Stimulated activated CD8-positive, alpha-beta memory T cell treated with anti-CD3 and anti-CD28 coated beads, Interleukin-15, amount 100 ng/mL, for 24 hours (primary cell): ENCODE data around the gene RFTN1.
"Not testable (repeated sequence)": the region's sequence is repeated elsewhere in the genome, so short reads cannot be mapped to it uniquely, and the experiment has no call there.

Experiments used
- DNase-seq: peaks from one replicate; pipeline ENCODE4 v3.0.0-alpha.2; 2020; ENCODE audit warnings: low read depth

The RFTN1 gene

DNA sequence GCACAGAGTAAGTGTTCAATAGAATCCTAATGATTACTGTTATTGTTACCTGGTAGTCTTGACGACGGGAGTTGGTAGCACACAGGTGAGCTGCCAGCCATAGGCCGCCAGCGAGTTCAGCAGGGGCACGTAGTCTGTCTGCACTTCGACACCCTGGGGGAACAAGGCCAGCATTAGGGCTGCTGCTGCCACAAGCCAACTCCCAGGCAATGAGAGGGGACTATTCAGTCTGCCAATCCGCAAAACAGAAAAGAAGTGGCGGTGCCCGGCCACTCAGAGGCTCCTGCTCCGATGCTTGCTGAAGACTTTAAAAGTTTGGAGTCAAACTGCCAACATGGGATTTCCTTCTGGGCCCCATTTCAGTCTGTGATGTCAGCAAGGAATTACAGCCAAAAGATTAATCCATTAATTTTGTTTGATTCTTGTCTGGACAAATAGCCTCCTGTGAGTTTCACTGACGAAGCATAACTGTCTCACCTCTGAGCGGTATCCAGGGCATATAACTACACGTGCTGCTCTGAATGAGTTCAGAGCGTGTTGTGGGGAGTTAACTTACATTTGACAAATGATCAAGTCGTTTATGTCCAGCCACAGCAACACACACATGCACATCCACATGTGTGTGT lies 186.7 kb downstream of the RFTN1 start:
- no peak for DNase-seq

DNA sequence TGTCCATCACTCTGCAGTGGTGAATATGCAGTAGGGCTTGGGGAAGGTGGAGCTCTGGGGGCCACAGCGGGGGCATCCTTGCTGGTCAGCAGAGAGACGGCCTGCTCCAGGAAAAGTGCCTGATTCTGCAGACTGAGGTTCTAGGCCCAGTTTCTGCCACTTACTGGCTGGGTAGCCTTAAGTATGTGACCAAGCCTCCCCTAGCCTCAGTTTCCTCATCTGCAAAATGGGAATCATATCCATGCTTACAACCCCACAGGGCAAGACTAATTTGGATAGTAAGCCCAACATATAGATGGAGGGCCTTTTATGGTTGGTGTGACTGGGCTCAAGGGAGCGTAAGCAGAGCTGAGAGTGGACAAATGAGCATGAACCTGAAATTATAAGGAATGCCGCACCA lies 187.6 kb downstream of the RFTN1 start:
- DNase-seq = no peak

DNA sequence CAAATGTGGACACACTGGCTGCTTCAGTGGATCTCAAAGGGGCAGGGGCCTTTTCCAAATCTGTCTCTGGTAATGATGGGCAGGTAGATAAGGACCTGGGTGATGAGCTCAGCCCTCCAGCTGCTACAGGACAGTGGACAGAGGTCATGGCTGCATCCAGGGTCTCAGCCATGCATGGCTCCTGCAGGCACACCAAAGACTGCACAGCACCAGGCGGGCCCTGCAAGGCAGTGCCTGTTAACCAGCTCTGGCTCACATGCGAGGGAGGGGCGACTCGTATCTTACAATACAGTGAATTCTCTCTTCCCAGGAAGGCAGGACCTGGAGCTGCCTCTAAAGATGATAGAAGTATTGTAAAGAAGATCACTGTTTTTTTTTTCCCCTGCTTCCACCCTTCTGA lies 189.8 kb downstream of the RFTN1 start:
- no peak for DNase-seq

DNA sequence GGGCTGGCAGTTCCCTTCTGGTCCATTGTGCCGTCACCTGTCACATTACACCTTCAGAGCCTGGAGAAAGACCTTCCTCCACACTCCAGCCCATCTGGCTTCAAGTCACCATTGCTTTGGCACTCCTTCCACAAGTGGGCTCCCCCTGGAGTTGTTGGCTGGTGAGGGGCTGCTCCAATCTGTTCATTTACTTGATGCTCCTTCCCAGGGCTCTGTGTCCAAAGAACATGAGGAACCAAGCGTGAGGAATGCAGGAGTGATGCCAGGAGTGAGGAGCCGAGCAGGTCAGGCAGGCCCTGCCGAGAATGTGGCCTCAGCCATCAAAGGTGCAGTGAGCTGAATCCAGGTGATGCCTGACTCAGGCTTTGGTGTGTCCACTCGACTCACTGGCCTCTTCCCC lies 191.3 kb downstream of the RFTN1 start:
- no peak for DNase-seq

DNA sequence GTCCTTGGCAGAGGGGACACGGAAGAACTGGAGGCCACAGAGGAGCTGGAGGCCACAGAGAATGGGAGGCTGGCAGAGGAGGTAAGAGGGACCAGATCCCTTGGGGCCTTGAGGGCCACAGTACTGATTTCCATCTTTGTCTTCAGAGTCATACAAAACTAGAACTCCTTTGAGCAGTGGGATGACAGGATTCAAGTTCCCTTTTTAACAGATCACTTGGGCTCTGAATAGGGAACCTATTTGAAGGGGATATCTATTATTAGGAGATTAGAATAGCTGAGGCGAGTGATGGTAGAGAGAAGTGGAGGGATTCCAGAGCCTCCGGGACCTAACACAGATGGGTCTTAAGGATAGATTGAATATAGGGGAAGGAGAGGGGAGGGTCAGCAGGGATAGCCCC lies 192.8 kb downstream of the RFTN1 start:
- DNase-seq = no peak

DNA sequence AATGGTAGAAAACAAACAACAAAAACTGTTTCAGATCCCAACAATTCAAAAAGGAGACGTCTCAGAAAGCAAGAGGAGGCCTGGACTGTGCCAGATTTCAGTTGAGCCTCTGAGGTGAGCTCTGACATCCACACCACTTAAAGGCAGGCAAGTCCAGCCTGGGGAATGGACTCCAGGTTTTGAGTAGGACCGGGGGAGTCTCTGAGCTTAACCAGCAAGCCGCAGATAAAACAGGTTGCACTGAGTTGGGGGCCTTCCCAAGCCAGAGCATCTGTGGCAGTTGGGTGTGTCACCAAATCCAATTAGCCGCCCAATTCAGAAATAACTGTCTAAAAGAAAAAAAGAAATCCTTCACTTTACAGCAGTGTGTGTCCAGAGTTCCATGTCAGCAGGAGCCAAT lies 193.8 kb downstream of the RFTN1 start:
- no peak for DNase-seq

DNA sequence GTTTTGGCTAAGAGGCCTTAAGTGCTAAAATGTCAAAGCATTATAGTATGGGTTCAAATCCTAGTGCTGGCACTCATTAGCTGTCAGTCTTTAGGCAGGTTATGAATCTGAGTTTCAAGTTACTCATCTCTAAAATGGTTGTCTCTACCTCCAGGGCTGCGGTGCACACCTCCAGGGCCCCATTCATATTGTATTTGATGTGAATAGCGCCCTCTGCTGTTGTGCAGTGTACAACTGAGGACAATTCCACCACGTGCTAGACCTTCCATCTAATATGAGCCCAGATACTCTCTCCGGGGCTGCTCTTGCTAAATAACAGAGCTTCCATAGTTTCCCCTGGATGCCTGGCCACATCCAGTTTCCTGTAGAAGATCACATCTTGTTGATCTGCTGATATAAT lies 194.2 kb downstream of the RFTN1 start:
- no peak for DNase-seq

DNA sequence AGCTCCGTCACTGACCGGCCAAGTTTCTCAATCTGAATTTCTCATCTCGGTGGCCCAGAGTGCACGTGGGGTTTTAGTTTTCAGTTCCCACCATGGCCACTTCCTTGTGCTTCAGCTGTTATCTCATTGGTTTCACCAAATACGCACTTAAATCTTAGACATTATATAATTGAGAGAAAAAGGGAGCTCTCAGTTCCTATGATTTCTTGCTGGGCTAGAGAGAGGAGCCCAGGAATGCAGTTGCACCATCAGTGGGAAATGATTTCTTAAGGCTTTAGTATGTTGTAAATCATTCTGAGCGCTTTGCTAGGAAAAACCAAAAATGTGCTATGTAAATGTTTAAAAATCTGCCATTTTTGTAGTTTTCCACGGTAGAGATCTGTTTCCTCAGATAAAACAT lies 195.3 kb downstream of the RFTN1 start:
- DNase-seq = no peak

DNA sequence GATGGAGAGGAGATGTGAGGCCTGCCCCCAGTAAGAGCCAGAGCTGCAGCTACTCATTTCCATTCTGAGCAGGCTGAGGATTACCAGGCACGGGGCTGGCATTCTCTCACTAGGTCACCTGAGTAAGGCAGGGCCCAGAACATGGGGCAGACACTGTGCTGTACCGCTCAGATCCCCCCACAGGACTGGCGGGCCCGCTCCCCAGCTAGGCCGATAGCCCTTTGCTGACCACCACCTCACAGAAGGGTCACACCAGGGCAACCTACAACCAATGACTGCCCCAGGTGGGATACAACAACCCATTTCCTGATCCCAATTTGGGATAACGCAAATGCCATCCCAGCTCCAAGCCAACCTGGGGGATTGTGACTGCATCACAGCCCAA lies 195.9 kb downstream of the RFTN1 start:
- no peak for DNase-seq

DNA sequence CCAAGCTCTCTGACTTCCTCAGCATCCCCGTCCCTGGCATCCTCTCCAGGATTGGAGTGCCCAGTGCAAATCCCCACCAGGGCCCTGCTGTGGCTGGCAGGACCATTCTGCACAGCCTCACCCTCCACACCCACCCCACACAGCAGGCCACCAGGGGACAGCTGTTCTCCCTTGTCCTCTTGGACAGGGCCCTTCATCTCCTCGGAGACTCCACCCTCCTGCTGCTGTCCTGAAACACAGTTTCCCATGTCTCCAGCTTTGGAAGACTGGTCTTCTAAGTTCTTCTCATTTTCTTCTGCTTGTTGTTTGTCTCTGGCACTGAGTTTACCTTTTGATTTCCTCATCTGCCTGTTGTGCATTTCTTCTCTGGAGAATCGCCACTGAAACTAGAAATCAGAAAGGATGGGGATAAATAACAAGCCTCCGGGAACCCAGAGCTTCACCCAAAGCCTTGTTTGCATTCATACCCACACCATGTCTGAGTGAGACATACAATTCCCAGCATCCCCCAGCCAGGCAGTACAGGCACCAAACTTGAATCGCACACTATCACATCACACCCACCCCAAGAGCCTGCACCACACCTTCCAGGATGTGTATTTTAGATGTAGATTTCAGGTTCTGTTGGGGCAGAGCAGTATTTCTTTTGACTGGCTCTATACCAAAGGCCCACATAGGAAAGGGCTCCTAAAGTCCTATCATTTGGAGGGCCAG lies 196.5 kb downstream of the RFTN1 start:
- DNase-seq = no peak

DNA sequence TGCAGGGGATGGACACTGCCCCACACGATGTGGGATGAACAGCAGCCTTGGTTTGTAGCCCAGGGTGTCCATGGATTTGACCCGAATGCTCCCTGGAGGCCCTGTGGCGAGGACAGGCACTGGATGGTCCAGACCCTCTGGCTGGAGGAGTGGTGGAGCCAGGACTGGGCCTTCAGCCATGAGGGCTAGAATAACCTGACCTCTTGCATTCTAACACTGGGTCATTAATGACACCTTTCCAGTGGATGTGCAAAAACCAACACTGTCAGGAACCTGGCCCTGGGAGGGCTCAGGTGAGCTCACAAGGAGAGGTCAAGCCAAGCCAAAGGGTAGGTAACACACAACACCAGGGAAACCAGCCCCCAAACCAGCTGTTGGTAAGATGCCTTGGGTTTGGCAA lies 197.1 kb downstream of the RFTN1 start:
- DNase-seq = no peak

DNA sequence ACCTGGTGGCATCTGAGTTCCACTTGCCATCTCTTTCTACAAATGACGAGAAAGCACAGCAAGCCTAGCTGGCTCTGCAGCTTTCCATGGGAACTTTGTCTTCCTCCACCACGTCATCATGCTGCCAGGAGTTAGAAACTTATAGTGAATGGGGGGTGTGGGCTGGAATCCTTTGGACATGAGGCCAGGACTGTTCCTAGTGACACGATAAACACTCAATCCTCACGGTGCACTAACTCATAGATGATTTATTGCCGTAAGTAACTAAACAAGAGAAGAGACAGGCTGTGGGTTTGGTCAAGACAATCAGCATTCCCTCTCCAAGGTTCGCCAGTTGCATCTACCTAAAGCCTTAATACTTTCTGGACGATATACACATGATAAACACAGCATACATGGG lies 197.9 kb downstream of the RFTN1 start:
- DNase-seq = no peak

DNA sequence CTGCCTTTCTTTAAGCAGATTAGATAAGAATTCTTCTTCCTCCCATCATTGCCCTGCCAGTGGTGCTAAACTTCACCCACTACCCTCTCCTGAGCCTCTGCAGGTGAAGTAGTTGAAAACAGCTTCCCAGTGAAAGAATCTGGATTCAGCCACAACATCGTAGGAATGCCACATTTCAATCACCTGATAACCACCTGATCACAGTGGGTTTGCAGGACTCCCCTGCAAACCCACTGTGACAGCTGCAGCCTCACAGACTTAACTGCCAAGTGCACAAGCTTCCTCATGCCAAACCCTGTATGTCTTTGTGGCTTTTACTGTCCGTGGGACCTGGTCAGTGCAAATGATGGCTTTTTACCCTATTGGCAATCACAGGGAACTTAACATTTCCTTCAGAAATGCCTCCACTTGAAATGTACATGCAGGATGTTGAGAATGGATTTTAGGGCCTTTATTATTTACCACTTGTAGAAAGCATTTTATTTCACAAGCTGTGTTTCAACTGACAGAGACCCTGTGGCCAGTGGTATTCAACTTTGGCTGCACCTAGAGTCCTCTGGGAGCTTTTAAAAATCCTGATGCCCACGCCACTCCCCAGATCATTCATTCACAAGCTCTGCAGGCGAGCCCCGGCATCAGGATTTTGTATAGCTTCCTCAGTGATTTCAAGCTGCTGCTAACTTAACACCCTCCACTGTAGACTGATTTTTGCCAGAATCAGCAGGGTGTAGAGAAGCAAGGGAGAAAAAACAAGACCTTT lies 199.4 kb downstream of the RFTN1 start:
- DNase-seq = no peak

DNA sequence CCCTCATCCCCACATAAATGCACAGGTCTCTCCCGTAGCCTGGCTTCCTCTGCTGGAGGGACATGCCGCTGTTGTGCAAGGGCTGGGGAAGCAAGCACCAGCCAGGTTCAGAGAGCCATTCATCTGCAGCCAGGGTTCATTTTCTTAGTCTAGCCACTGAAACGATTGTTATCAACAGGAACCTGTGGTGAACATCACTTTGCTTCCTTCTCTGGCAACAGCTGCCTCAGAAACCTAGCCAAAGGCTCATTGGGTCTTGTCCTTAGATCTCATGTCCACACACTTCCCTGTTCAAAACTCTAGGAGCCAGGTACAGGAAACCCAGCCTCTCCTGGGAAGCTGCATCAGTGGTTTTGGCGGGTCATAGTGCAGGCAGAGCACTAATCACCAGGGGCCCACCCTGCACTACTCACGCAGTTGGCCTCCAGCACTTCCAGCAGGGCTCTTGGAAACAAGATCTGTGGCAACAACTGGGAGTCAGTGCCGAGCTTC lies 201.5 kb downstream of the RFTN1 start:
- DNase-seq = no peak

DNA sequence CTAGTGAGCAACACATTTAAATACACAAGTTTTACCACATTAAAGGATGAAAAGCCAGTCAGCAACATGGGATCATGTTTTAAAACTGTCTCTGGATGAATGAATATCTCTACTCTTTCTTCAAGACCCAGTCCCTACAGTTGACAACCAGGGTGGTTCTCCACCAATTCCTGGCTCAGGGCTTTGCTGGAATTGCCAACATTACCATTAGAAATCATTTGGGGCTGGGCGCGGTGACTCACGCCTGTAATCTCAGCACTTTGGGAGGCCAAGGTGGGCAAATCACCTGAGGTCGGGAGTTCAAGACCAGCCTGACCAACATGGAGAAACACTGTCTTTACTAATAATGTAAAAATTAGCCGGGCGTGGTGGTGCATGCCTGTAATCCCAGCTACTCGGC lies 203.0 kb downstream of the RFTN1 start:
- DNase-seq = not testable (repeated sequence)

DNA sequence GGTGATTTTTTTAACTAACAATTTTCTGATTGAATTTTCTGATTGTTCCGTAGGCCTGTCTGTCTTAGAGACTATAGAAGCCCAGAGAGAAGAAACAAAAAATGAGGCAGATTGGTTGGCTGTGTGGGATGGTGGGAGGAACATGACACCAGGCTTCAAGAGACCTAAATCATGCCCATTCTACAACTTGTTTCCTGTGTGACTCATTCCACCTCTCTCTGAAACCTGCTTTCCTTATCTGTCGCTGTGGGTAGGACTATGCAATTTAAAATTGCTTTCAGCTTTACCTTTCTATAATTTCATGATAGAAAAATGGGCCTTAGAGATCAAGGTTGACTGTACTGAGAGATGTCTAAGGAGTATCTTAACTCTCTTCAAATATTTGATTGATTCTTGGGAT lies 203.9 kb downstream of the RFTN1 start:
- no peak for DNase-seq

DNA sequence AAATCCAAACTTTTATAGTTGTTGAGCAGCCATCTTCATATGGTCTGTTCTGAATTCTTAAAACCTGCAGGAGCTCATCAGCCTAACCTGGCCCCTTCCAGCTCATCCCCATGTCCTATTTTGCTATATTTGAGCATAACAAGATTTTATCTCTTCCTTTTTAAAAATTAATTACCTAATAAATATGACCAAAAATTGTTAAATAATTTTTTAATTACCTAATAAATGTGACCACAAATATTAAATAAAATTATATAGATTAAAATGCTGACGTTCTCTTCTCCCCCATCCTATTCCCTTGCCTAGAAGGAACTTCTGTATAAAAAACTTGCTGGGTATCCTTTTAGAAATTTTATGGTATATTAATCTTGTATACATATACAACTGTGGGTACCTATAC lies 204.8 kb downstream of the RFTN1 start:
- DNase-seq = no peak

DNA sequence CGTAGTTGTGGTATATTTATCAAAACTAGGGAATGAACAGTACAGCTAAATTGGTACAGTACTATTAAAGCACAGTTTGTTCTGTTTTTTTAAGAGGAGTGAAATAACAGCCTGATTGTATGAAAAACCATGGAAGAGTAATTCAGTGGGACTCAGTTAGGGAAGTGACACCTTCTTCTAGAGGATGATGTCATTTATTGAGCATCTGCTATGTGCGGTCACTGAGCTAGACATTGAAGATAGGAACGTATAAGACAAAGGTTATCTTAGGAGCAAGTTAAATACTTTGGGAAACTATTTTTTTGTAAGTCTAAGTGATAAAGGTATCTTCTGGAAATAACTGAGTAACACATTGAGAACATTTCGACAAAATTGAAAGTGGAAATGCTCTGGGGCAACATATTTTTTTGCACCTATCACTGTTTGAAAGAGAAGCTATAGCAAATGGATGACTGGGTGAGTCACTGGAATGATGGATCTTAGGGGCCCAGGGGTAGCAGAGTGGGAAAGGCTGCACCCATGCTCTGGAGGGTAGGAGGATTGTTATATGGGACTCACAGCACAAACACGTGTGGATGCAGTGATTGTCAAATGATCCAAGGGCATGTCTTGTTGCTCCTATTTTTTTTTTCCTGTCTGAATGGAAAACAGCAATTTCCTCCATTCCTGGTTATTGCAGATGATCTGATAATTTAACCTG lies 205.5 kb downstream of the RFTN1 start:
- no peak for DNase-seq

DNA sequence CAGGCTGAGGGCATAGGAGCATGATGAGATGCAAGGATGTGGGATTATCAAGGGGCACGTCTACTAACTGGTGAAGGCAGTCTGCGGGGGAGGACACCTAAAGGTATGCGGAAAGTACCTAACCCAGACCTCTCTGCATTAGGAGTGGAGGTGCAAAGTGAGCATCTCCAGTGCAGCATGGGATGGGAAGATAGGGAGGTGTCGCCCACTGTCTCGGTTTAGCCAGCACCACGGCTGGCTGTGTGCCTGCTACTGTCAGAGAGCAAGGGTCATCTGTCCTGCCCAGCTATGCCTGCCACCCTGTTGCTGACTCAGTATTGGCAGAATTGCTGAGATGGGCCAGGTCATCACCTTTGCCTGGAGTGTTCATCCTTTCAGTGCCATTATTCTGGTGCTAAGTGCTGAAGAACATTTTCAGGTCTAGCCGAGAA lies 208.4 kb downstream of the RFTN1 start:
- DNase-seq = no peak

DNA sequence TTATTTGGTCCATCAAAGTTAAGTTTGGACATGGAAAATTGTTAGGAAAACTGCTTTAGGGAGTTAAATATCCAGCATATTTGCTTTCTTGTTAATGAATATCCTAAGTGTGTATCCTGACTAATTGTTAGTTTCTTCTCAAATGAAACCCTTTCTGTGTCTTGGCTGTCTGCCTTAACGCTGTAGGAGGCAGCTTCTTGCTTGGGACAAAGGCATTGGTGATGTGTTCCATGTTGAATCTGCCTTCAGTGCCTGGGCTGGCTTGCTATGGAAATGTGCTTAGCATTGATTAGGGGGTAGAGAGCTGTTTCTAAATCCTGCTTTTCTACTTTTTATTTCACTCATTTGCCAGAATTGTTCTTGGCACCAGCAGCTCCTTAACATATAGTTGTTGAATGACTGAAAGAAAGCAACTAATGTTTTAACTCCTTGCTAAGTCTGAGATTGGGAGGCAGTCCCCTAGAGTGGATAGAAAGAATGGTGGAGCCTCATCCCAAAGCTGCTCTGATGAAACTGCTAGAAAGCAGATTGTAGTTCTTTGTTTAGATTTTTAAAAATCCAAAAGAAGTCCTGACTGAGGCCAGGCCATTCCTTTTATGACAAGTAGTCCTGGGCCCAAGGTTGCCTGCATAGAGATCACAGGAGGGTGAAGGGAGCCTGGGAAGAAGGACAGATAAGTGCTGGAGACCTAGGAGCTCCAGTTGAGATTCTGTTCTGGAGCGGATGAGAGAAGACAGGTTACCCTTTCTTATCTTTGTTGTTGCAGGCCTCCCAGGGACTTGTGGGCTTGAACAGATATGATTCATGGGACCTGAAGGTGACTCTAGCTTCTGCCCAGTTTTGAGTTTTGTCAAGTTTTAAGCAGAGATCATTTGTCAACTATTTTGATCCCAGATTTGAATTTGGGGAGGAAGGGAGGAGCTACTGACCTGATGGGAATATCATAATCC lies 209.2 kb downstream of the RFTN1 start:
- no peak for DNase-seq

DNA sequence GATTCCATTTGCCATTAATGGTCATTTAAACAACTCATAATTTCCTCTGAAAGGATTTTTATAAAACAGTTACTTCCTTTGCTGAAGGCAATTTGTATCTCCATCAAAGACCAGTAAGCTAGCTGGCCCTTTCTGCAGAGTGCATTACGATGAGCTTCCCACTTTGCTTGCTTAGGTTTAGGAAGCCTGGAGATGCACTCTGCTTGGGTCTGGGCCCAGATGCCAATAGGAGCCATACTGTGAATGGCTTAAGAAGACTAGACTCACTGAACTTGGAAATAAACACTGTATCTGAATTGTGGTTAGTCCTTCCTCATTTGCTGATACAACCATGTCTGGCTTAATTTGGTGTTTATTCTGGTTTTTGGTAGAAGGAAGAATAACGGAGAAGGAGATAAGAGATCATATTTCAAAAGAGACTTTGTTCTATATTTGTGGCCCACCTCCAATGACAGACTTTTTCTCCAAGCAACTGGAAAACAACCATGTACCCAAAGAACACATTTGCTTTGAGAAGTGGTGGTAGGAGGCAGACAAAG lies 210.4 kb downstream of the RFTN1 start:
- DNase-seq = no peak
